ENCODE measurements around the gene KDM3B. TPM values are rescaled to one million over a fixed set of nuclear protein-coding genes. Genes with fewer than 3 reads are reported as not detected.

KDM3B gene
- total RNA-seq, 1 donor from 2014 or later = 36.9 TPM

- ATAC-seq (ENCODE audit: poor library complexity) = no peak
- intact Hi-C loops (cut with DNase I) = no loop called here
- no peak for DNase-seq
Observed at GRCh38 chr5:138444078-138444773, 91.7 kb downstream of the KDM3B start.

DNA sequence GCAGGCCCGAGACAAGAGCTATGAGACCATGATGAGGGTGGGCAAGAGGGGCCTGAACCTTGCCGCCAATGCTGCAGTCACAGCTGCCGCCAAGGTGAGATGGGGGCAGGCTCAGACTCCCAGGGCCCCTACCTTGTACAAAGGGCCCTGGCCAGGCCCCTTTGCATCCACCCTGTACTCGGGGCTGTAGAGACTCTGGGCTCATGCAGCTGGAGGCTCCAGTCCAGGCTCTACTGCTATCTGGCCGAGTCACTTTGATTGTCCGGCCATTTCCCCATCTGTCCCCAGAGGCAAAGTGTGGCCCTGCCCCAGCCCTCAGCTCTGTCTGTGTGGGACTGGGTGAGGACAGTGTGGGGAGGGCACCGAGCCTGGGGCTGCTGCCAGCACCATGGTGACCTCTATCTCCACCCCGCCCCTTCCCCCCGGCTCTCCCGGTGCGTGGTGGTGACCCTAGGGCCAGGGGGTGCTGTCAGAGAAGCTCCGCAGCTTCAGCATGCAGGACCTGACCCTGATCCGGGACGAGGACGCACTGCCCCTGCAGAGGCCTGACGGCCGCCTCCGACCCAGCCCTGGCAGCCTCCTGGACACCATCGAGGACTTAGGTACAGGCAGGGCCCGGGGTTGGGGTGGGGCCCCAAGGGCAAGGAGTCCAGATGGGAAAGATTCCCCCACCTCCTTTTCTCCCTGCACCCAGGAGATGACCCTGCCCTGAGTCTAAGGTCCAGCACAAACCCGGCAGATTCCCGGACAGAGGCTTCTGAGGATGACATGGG lies 92.5 kb downstream of the KDM3B start:
- ATAC-seq (ENCODE audit: poor library complexity) = no peak
- intact Hi-C loops (cut with DNase I) = no loop called here

GRCh38 chr5:138445547-138446271 lies 93.2 kb downstream of the KDM3B start:
- intact Hi-C loops (cut with DNase I) = no loop called here
- ATAC-seq (ENCODE audit: poor library complexity) (no peak), DNase-seq (no peak)

More for the DNA sequence above, 92.5 kb downstream of the KDM3B start:
- no peak for DNase-seq

DNA sequence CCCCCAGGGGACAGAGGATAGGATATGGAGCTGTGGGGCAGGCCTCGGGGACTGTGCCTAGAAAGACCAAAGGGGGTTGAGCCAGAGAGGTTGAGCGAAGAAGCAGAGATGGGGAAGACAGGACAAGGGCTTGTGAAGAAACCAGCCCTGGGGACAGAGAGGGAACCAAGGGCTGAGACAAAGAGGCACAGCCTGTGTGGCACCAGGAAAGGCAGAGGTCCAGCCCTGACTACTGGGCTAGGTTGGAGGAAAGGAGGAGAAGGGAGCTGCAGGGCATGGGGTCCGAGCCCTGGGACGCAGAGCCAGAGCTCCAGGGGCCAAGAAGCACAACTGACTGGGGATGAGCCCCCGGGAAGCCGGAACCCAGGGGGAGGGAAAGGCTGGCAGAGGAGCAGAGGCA lies 95.6 kb downstream of the KDM3B start:
- ATAC-seq (ENCODE audit: poor library complexity) = no peak
- no peak for DNase-seq
- intact Hi-C loops (cut with DNase I) = no loop called here

DNA sequence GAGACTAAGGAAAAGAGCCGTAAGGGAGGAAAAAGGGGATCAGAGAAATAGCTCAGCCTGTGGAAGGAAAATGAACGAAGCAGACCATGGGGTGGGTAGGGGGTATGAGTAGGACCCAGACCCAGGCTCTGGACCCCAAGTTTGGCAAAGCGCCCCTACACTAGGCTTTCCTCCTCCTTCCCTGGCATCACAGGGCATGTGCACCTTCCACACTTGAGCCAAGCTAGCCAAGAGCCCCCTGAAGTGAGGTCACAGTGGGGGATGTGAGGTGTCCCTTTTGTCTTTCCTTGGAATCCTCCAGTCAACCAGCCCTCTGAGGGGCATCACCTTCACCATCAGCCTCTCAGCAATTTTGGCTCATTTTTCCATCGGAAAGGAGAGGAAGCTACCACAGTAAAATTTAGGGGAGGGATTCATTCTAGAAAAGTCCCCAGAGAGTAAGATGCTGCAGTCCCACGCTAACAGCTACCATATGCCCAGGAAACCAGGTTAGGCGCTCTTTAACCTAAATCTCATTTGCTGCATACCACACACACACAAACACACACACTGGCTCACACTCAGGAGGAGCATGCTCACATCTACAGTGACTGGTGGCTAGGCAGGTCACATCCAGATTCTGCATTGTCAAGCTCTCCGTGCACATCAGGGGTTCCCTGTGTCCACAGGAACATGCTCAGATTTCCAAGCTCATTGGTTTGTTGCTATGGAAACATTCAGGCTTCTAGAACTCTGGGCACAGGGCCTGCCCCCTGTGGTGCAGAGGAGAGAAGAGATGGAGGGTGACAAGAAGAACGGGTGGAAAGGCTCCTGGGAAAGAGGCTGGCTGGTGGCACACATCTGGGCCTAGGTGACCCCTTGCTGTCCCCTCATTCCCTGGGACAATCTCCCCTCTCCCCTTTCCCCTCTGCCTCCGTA lies 96.3 kb downstream of the KDM3B start:
- no peak for ATAC-seq (ENCODE audit: poor library complexity)
- intact Hi-C loops (cut with DNase I) = no loop called here
- no peak for DNase-seq

DNA sequence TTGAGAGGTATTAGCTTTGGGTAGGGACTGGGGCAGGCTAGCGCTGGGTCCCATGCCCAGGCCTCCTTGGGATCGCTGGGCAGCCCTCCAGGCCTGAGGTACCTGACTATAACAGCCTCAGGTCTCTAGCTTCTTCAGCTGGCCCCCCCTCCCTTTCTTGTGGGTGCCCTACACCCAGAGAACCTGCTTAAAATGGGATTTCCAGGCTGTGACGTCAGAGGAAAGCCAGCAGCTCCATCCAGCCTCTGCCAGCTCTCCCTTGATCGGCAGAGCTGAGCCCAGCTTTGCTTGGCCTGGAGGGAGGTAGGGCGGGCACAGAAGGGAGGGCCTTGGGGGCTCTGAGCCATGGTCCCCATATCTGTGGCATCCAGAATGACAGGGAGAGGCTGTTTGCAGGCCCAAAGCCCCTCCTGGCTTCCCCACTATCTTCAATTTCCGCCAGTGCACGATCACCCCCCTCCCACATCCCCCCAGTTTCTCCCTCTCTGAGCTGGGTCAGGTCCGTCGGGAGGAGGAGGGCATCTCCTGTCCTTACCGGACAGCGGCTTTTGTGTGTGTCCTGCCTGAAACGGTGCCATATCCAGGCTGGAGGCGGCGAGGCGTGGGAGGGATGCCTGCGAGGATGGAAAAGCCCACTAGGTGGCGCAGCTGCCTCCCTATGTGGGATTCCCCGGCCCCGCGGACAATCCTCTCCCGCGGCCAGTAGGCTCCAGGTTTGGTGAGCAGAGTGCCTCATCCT lies 97.2 kb downstream of the KDM3B start:
- intact Hi-C loops (cut with DNase I) = loop anchor here (5.0 kb wide), 1 partner anchor 53 kb away; no protein-coding TSS in a partner anchor
- DNase-seq = peak; percentile 95

GRCh38 chr5:138450971-138451370 lies 98.5 kb downstream of the KDM3B start:
- DNase-seq (no peak), ATAC-seq (ENCODE audit: poor library complexity) (no peak)
- intact Hi-C loops (cut with DNase I) = loop anchor here (5.0 kb wide), 1 partner anchor 51 kb away; no protein-coding TSS in a partner anchor

More for the DNA sequence above, 97.2 kb downstream of the KDM3B start:
- peak; percentile 98 for ATAC-seq (ENCODE audit: poor library complexity)

- no peak for ATAC-seq (ENCODE audit: poor library complexity)
- intact Hi-C loops (cut with DNase I) = loop anchor here (5.0 kb wide), 1 partner anchor 50 kb away; no protein-coding TSS in a partner anchor
- no peak for DNase-seq
Observed at GRCh38 chr5:138452720-138453119, 100.2 kb downstream of the KDM3B start.

- ATAC-seq (ENCODE audit: poor library complexity) (no peak), DNase-seq (no peak)
- intact Hi-C loops (cut with DNase I) = loop anchor here (5.0 kb wide), 1 partner anchor 49 kb away; no protein-coding TSS in a partner anchor
Observed at GRCh38 chr5:138453590-138453989, 101.1 kb downstream of the KDM3B start.

DNA sequence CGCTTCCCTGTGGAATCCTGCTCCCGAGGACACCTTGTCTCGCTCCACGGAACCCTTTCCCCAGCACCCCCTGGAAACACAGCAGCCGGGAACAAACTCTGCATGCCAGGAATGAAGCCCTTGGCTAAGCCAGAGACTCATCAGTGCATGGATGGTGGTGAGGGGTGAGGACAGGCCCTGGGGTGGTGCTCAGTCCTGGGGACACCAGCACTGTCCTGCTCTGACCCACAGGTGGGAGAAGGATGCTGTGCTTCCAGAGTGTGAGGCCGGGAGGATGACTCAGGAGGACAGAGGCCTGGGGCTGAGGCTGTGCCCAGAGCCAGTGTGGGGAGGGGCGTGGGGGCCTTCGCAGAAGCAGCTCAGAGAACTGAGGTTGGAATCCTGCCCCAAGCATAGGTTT lies 101.6 kb downstream of the KDM3B start:
- ATAC-seq (ENCODE audit: poor library complexity) (no peak), DNase-seq (no peak)
- intact Hi-C loops (cut with DNase I) = loop anchor here (5.0 kb wide), 1 partner anchor 48 kb away; no protein-coding TSS in a partner anchor

DNA sequence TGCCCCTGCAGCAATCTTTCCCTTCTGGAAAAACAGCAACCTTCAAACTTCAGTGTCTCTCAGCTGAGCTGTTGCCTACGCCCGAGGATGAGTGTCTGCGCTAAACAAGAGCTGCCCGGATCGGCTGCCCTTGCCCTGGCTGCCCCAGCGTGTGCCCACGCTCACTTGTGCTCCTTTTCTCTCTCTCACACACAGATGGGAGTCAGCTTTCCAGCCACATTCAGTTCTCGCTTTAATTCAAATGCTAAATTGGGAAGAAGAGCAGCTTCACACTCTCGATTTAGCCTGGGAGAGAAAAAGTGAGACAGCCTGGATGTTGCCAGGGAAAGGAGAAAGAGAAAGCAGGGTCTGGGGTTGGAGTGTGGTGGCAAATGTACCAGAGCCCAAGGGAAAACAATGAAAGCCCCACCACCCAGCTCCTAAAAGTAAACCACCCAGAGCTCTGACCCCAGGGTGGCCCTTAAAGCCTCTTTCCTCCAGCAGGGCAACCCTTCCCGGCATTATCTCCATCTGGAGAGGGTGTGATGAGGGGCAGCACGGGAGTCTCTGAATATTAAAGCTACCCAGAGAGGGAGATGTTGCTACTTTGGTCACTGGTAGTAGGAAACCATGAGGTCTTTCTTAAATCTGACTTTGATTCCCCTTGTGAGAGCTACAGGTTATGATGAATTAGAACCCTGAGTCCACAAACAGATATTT lies 102.9 kb downstream of the KDM3B start:
- ATAC-seq (ENCODE audit: poor library complexity) = no peak
- no peak for DNase-seq

GRCh38 chr5:138457531-138458275 lies 105.2 kb downstream of the KDM3B start:
- ATAC-seq (ENCODE audit: poor library complexity) (no peak), DNase-seq (no peak)
- intact Hi-C loops (cut with DNase I) = no loop called here

More for the DNA sequence above, 102.9 kb downstream of the KDM3B start:
- intact Hi-C loops (cut with DNase I) = no loop called here

- intact Hi-C loops (cut with DNase I) = no loop called here
- no peak for DNase-seq
- peak; percentile 30 for ATAC-seq (ENCODE audit: poor library complexity)
Observed at GRCh38 chr5:138458384-138458783, 105.9 kb downstream of the KDM3B start.

- no peak for DNase-seq
- no peak for ATAC-seq (ENCODE audit: poor library complexity)
- intact Hi-C loops (cut with DNase I) = no loop called here
Observed at GRCh38 chr5:138458856-138459255, 106.4 kb downstream of the KDM3B start.

DNA sequence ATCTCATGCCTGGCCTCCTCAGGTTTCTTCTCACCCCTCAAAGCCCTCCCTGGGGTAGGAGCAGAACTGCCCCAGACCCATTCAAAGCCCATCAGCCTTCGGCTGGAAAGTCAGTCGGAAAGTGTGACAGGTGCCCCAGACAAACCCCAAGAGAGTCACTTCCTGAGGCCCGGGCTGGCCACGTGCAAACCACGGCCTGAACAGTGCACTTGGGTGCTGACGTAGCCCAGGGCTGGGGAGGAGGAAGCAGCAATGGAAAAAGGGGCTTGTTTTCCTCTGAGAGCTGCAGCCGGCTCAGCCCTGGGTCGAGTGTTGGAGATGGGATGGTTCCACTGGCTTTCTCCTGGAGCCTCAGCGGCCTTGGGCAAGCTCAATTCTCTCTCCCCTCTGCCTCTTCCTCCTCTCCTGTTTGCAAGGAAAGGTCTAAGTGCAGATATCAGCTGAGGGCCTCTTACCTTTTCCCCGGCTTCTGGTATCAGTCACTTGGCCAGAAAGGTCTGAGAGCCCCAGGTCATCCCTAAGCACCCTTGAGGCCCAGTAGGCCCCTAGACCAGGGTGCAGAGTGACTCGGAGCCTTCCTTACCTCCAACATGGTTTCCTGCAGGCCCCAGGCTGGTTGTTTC lies 106.9 kb downstream of the KDM3B start:
- intact Hi-C loops (cut with DNase I) = no loop called here
- ATAC-seq (ENCODE audit: poor library complexity) (no peak), DNase-seq (peak; percentile 67)

Measured in Right ventricle myocardium superior (tissue), 1 donor.